Memory B cell (primary cell): ENCODE measurements around the gene IL2RG.

ENCODE experiments used
- ATAC-seq: fragments of 150-1000 bp; cut with Tn5 transposase; 2 replicates; pipeline ENCODE4 v1.10.0; 2021; ENCODE audit warnings: low read depth, mild to moderate bottlenecking, moderate library complexity
- DNase-seq, 2 donors: peaks; one replicate each; pipeline ENCODE4 v3.0.0; 2022; ENCODE audit warnings: low spot score in 2 of 2
- H3K27ac Mint-ChIP-seq: one replicate; pipeline ENCODE4 v1.8.0; 2022; ENCODE audit warnings: mild to moderate bottlenecking, moderate library complexity, mixed read lengths
- H3K27me3 Mint-ChIP-seq: one replicate; pipeline ENCODE4 v1.8.0; 2022; ENCODE audit warnings: mixed read lengths
- H3K36me3 Mint-ChIP-seq: one replicate; pipeline ENCODE4 v1.8.0; 2022; ENCODE audit warnings: mild to moderate bottlenecking, mixed read lengths
- H3K4me1 Mint-ChIP-seq: one replicate; pipeline ENCODE4 v1.8.0; 2022; ENCODE audit warnings: mixed read lengths
- H3K4me3 Mint-ChIP-seq: one replicate; pipeline ENCODE4 v1.8.0; 2022; ENCODE audit warnings: mild to moderate bottlenecking, moderate library complexity, mixed read lengths
- H3K9me3 Mint-ChIP-seq: one replicate; pipeline ENCODE4 v1.8.0; 2022; ENCODE audit warnings: mixed read lengths

IL2RG gene

DNA sequence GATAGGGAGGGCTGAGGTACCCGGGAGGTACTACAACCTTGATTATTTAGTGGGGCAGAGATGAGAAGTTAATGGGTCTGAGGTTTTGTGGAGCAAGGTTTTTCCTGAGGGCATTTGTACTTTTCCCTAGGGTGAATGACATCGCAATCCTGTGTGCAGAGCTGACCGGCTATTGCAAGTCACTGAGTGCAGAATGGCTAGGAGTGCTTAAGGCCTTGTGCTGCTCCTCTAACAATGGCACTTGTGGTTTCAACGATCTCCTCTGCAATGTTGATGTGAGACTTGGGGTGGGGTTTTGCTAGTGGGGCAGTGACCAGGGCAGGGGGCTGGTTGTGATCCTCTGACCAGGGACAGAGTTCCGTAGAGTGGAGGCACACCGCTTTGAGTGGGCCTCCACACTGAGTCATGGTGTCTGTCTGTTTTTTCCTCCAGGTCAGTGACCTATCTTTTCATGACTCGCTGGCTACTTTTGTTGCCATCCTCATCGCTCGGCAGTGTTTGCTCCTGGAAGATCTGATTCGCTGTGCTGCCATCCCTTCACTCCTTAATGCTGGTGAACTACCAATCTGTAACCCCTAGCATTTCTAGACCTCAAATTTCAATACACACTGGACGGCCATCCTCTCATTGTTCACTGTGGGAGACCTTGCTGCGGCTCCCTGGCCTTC is 16.9 kb upstream of the IL2RG start:
- no peak overlapping the region for H3K4me3 Mint-ChIP-seq
- H3K36me3 Mint-ChIP-seq, result peaks cover 36% of the 10 kb centered on the region
- peak overlapping the region; percentile 89 for H3K27ac Mint-ChIP-seq
- H3K4me1 Mint-ChIP-seq, result peaks cover 10% of the 10 kb centered on the region
- ATAC-seq (no peak), DNase-seq (no peak)
- no peaks in the 10 kb centered on the region for H3K27me3 Mint-ChIP-seq
- no peaks in the 10 kb centered on the region for H3K9me3 Mint-ChIP-seq

DNA sequence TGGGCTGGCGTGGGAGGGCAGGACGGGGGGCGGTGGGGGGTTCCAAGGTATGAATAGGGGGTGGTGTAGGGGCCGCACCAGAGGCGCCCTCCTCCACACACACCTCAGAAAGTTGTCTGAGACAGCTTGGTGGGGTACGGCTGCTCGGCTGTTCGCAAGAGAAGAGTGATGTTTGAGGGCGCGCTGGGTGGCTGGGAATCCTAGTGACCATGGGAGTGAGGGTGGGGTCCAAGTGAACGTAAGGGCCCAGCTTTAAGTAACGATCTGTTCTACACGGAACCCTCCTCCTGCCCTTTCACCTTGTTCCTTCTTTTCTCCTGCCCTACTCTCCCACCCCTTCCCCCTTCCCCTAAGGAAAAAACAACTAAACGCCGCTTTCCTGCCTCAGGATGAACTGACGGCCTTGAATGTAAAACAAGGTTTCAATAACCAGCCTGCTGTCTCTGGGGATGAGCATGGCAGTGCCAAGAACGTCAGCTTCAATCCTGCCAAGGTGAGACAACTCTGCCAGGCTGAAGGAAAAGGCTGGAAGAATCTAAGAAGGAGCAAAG is 7.7 kb upstream of the IL2RG start:
- no peaks in the 10 kb centered on the region for H3K27me3 Mint-ChIP-seq
- H3K27ac Mint-ChIP-seq, result peak overlapping the region; percentile 97
- H3K4me3 Mint-ChIP-seq, result peak overlapping the region; percentile 94
- peak; percentile 17 for ATAC-seq
- DNase-seq, result no peak
- H3K36me3 Mint-ChIP-seq, result peaks cover 16% of the 10 kb centered on the region
- H3K9me3 Mint-ChIP-seq, result no peaks in the 10 kb centered on the region
- H3K4me1 Mint-ChIP-seq, result peaks cover 12% of the 10 kb centered on the region

DNA sequence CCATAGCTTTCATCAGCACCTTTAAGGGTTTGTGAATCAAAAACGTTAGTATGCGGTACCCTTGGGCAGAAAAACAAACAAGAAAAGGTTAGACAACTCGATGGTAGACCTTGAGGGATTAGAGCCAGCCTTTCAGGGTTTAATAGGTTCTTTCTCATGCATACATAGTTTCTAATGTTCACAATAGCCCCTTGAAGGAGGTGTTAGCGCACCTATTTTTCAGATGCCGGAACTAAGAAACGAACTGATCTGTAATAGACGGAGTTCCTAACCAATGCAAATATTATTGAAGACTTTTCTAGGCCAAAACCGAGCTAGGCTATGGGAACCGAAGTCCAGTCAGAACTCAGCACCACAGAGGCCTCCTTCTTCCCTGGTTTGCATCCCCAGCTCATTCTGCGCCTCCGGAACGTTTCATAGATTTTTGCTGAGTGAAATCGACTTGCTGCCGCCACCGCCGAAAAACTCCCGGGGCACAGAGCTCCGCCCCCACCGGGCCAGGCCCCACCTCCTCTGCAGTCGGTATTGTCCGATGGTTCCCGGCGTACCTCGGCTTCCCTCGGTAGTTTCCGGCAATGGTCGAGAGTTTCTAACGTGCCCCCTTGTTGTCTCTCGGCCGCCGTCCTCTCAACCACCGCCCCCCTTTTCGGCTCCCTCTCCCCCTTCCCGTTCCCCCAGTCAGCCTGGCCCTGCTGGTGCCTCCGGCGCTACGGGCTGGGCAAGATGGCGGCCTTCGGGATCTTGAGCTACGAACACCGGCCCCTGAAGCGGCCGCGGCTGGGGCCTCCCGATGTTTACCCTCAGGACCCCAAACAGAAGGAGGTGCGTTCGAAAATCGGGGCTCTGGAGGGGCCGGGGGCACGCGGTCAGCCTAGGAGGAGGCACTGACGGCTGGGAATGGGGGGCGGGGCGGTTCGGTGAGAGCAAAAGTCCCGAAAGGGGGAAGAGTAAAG is 6.9 kb upstream of the IL2RG start, which contains the start of gene MED12:
Gene MED12 (plus strand): TSS at position 565 of the 953 bp plus-strand sequence. CDS start 159 bp downstream, at position 724.
- Mint-ChIP-seq H3K36me3 (peaks cover 14% of the 10 kb centered on the region), H3K4me3 (peak within 1 kb of the TSS; percentile 94), H3K4me1 (peaks cover 14% of the 10 kb centered on the region), H3K9me3 (no peaks in the 10 kb centered on the region), H3K27ac (peak within 1 kb of the TSS; percentile 97), H3K27me3 (no peaks in the 10 kb centered on the region)
- peak; percentile 93 for ATAC-seq
- DNase-seq, result peak; percentile 67 to 69

DNA sequence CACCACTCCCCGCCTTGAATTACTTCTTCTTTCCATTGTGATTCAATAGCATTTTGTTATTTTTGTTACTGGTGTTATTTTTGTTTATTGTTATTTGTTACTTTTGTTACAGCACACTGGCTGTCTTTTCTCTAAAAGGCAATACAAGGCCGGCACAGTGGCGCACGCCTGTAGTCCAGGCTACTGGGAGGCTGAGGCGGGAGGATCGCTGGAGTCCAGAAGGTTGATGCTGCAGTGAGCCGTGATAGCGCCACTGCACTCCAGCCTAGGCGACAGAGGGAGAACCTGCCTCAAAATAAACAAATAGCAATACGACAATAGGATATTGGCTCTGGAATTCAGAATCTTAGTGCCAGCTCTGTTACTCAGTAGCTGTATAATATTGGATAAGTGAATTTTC is 6.0 kb upstream of the IL2RG start:
- Mint-ChIP-seq H3K27me3 (no peaks in the 10 kb centered on the region), H3K9me3 (no peaks in the 10 kb centered on the region), H3K36me3 (peaks cover 4% of the 10 kb centered on the region), H3K4me1 (peaks cover 13% of the 10 kb centered on the region), H3K4me3 (no peak overlapping the region), H3K27ac (peak overlapping the region; percentile 97)
- DNase-seq (no peak), ATAC-seq (no peak)

DNA sequence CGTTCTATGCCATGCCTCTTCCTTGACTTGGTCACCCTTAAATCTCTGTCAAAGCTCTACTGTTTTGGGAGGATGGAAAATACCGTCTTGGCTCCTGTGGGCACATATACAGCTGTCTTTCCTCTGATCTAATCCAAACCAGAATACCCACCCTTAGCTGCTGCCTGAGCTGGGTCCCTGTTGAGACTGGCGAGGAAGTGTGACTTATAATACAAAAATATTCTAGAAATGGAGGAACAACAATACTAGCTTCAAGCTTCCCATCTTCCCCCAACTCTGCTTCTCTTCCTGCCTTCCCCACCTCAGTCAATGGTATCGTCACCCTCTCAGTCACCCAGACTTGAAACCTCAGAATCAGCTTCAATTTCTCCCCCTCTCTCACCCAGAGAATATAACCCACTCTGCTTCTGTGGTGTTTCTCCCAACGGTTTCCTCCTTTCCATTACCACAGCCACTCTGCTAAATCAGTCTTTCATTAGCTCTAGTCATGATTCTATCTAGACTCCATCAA is 599 bp upstream of the IL2RG start:
- peaks cover 20% of the 10 kb centered on the region for H3K36me3 Mint-ChIP-seq
- H3K4me3 Mint-ChIP-seq, result peak overlapping the region; percentile 98
- ATAC-seq (peak; percentile 37), DNase-seq (peak in 1 of 2 donors; percentile 22)
- peak overlapping the region; percentile 100 for H3K27ac Mint-ChIP-seq
- no peaks in the 10 kb centered on the region for H3K9me3 Mint-ChIP-seq
- peaks cover 39% of the 10 kb centered on the region for H3K4me1 Mint-ChIP-seq
- H3K27me3 Mint-ChIP-seq, result no peaks in the 10 kb centered on the region

DNA sequence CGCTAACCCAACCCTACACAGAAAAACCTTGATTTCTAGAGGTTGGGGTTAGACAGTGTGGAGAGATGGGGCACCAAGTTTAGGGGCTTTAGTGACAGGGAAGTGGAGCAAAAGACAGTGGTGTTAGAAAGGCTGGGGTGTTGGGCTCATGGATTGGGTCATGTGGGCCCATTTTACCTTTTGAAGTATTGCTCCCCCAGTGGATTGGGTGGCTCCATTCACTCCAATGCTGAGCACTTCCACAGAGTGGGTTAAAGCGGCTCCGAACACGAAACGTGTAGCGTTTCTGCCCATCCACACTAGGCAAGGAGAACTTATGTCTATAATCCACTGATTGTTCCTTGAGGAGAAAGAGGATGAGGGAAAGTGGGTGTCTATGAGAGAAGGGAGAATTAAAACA is 2.3 kb downstream of the IL2RG start:
- DNase-seq (no peak), ATAC-seq (no peak)
- Mint-ChIP-seq H3K9me3 (no peaks in the 10 kb centered on the region), H3K4me1 (peaks cover 54% of the 10 kb centered on the region), H3K4me3 (peak overlapping the region; percentile 98), H3K36me3 (peaks cover 26% of the 10 kb centered on the region), H3K27me3 (no peaks in the 10 kb centered on the region), H3K27ac (peak overlapping the region; percentile 100)

DNA sequence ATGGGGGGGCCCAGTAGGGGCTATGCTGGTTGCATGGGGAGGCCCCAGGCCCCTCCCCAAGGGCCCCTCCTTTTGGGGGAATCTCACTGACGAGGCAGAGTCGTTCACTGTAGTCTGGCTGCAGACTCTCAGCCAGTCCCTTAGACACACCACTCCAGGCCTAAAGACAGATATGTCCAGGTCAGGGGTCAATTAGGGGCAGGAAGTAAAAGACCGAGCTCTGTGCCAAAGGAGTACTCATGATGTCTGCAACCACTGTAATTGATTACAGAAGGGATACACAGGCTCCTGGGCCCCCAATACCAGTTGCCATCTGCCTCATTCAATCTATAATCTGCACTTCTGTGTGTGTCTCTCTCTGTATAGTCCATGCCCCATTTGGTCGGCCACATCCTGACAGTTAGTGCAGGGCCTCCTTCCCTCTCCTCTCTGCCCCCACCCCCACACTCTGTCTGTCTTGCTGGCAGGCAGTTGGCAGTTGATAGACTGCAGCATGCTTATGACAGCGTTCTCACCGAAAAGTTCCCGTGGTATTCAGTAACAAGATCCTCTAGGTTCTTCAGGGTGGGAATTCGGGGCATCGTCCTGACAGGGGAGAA is 3.5 kb downstream of the IL2RG start:
- Mint-ChIP-seq H3K36me3 (peaks cover 26% of the 10 kb centered on the region), H3K27me3 (no peaks in the 10 kb centered on the region), H3K4me3 (peak overlapping the region; percentile 98), H3K27ac (peak overlapping the region; percentile 100), H3K9me3 (no peaks in the 10 kb centered on the region), H3K4me1 (peaks cover 61% of the 10 kb centered on the region)
- no peak for ATAC-seq
- DNase-seq, result no peak

DNA sequence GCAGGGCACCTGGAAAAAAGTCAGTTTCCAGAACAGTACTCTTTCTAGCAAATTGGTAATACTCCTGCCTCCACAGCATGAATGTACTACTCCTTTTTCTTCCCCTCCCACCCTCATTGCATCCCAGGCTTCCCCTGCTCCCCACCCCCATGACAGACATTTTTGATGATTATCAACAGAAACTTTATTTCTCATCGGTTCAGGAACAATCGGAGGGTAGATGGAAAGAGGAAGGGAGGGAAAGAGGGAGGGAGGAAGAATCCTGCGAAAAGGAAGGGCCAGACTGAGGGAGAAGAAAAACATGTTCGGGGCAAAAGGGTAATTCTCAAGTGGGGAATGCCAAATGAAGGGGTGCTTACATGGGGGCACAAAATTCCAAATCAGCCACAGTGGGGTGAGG is 4.1 kb downstream of the IL2RG start:
- Mint-ChIP-seq H3K27ac (no peak overlapping the region), H3K9me3 (no peaks in the 10 kb centered on the region), H3K27me3 (no peaks in the 10 kb centered on the region), H3K4me1 (peaks cover 62% of the 10 kb centered on the region), H3K36me3 (peaks cover 26% of the 10 kb centered on the region), H3K4me3 (no peak overlapping the region)
- DNase-seq, result no peak
- no peak for ATAC-seq

DNA sequence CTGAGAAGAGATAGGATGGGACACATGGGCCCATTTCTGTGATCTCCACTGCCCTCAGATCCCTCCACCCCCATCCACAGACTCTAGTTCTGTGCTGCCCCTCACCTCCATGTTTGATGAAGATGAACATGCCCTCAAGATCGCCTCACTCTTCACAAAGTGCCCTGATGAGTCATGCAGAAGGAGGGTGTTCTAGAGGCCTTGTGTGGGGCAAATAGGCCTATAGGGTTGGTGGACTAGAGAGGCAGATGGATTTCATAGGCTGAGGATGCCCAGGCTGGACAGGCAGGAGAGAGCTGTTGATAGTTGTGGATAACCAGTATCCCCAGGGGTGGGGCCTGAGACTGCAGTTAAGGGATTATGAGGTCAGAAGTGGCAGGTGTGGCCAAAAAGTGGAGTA is 5.0 kb downstream of the IL2RG start, which contains the start of gene CXorf65:
Gene CXorf65 (minus strand): TSS at position 314 of the 400 bp plus-strand sequence. CDS start 184 bp downstream, at position 130.
- Mint-ChIP-seq H3K9me3 (no peaks in the 10 kb centered on the region), H3K4me1 (peaks cover 59% of the 10 kb centered on the region), H3K27me3 (no peaks in the 10 kb centered on the region), H3K27ac (peak within 1 kb of the TSS; percentile 77), H3K36me3 (peaks cover 26% of the 10 kb centered on the region), H3K4me3 (peak within 1 kb of the TSS; percentile 4)
- DNase-seq (no peak), ATAC-seq (no peak)

DNA sequence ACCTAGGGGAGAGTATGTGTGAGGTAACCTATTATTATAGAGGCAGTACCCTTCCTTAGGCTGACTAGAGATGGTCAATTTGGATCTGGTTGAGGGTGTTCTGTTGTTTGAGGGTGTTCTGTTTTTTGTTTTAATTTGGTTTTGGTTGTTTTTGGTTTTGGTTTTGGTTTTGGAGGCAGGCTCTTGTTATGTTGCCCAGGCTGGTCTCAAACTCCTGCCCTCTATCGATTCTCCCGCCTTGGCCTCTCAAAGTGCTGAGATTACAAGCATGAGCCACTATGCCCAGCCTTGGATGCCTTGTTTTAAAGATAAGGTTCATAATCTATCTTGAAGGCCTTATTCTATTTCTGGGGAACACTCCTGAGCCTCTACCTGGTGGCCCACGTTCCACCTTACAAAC is 5.7 kb downstream of the IL2RG start:
- Mint-ChIP-seq H3K4me3 (no peak overlapping the region), H3K9me3 (no peaks in the 10 kb centered on the region), H3K27ac (peak overlapping the region; percentile 77), H3K4me1 (peaks cover 58% of the 10 kb centered on the region), H3K36me3 (peaks cover 22% of the 10 kb centered on the region), H3K27me3 (no peaks in the 10 kb centered on the region)
- ATAC-seq (peak; percentile 15), DNase-seq (no peak)

DNA sequence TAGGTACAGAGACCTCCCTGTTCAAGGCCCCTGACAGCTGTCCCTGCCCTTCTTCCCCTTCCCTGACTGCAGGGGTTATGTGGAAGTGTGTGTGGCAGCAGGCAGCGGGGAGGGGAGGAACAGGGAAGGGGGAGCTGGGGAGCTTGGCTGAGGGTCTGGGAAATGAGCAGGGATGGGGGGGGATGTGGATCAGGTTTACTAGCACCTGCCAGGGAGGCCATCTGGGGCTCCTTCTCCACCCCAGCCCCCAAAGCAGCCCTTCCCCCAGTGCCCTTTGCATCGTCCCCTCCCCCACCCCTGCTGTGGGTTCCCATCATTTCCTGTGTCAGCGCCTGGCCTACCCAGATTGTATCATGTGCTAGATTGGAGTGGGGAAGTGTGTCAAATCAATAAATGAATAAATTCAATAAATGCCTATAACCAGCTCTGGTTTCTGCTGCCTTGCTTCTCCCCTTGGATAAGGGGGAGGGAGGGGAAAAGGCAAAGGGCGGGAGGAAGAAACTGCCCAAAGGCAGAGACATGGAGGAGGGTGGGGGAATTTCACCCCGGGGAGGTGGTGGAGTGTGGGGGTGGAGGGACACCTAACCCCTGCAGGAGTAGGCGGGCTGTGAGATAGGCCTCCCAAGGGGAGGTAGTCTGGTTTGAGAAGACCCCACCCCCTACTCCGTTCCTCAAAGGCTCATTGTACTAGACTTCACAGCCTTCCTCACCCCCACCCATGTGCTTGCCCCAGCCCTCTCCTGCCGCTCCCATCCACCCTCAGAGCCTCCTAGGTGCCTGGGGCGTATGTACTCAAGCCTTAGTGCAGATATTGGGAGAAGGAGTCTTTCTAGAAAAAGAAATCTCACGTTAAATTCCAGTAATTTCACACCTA is 8.0 kb downstream of the IL2RG start:
- Mint-ChIP-seq H3K4me3 (peak overlapping the region; percentile 62), H3K27me3 (no peaks in the 10 kb centered on the region), H3K36me3 (peaks cover 12% of the 10 kb centered on the region), H3K9me3 (no peaks in the 10 kb centered on the region), H3K27ac (peak overlapping the region; percentile 92), H3K4me1 (peaks cover 51% of the 10 kb centered on the region)
- peak; percentile 56 for ATAC-seq
- DNase-seq, result no peak

DNA sequence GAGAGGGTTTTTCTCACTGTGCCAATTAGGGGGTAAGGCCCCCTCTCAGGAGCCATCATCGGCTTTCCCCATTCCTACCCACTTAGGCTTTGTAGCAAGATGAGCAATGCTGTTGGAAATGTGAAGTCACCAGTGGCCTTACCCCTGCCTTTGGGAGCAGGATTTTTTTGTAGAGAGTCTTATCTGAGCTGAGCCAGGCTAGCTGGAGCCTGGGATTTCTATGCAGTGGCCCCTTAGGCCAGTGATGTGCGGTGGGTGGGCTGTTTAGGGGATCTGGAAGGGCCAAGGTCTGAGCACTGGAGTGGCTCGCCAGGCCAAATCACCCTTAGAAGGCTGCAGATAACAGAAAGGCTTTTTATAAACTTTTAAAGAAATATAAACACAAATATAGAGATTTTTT is 9.1 kb downstream of the IL2RG start:
- no peak for ATAC-seq
- Mint-ChIP-seq H3K36me3 (peaks cover 6% of the 10 kb centered on the region), H3K27me3 (no peaks in the 10 kb centered on the region), H3K9me3 (no peaks in the 10 kb centered on the region), H3K27ac (peak overlapping the region; percentile 92), H3K4me1 (peaks cover 44% of the 10 kb centered on the region), H3K4me3 (peak overlapping the region; percentile 62)
- no peak for DNase-seq
